NAMALWA (cell line): ENCODE measurements around the gene CD63.

Source experiments
- DNase-seq: peaks from one replicate; pipeline ENCODE4 v3.0.0-alpha.2; 2015; ENCODE audit warnings: low spot score

Gene CD63

GRCh38 chr12:55739025-55739378 lies 10.2 kb upstream of the CD63 start:
- no peak for DNase-seq

GRCh38 chr12:55738123-55739024 lies 9.6 kb upstream of the CD63 start:
- peak; percentile 95 for DNase-seq

DNA sequence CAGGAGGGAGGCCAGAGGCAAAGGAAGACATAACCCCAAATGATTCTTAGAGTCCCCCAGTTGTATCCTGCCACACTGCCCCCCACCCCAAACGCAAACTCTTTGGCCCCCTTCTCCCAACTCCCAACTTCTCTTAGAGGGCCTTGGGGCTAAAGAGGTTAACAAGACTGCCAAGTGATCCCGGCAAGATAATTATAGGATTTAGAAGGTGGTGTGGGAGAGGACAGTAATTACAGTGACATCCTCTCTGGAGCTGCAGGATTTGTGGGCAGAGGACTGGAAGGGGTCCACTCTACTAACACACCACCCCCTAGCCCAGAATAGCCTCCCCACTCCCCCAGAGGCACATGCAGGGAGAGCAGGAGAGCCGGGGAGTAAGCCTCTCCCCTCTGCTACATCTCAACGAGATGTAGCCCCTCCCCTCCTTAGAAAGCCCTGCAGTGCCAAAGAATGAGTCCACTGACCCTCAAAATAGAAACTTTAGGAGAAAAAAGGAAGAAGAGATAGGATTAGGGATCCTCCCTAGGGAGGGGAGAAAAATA lies 8.8 kb upstream of the CD63 start:
- DNase-seq, result peak; percentile 53

- peak; percentile 65 for DNase-seq
Observed at GRCh38 chr12:55736780-55737580, 8.2 kb upstream of the CD63 start.

- no peak for DNase-seq
Observed at GRCh38 chr12:55736076-55736475, 7.3 kb upstream of the CD63 start.

GRCh38 chr12:55734595-55734994 lies 5.8 kb upstream of the CD63 start:
- DNase-seq, result no peak

GRCh38 chr12:55733858-55734257 lies 5.0 kb upstream of the CD63 start:
- no peak for DNase-seq

DNA sequence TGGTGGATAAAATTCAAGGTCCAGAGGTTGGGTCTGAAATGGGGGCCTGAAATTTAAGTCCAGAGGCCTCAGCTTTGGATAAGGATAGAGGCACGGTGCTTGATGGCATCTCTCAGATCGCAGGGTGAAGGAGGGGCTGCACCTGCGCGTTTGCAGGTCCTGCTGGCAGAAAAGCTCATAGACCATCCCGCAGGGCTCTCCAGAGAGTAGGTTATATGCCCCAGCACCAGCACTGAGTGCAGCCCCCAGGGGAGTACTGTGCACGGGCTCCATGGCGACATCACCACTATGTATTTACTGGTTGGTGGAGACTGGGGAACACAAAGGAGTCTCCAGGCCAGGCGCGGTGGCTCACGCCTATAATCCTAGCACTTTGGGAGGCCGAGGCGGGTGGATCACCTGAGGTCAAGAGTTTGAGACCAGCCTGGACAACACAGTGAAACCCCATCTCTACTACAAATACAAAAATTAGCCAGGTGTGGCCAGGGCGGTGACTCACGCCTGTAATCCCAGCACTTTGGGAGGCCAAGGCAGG lies 4.3 kb upstream of the CD63 start:
- DNase-seq, result no peak

DNA sequence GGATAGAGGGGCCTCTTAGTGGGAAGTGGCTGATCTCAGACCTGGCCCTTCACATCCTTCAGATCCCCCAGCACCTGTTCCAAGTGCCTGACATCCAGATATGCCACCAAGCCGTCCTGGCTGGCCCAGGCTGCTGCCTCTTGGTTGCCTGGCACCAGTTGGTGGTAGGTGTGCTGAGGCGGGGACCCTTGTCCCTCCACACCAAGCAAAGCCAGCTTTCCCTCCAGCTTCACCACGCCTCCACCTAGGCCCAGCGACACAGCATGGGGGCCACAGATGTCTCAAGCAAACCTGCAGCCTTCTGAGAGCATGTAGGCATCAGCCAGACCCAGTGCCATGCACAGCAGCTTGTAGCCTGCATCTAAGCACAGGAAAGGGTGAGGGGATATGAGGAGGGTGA lies 3.5 kb upstream of the CD63 start:
- DNase-seq, result no peak

GRCh38 chr12:55729819-55730818 lies 1.3 kb upstream of the CD63 start:
- peak; percentile 69 for DNase-seq

GRCh38 chr12:55728186-55728938 lies 447 bp downstream of the CD63 start:
- DNase-seq, result no peak

- DNase-seq, result no peak
Observed at GRCh38 chr12:55727643-55728185, 1.1 kb downstream of the CD63 start.

- DNase-seq, result no peak
Observed at GRCh38 chr12:55726971-55727370, 1.8 kb downstream of the CD63 start.

DNA sequence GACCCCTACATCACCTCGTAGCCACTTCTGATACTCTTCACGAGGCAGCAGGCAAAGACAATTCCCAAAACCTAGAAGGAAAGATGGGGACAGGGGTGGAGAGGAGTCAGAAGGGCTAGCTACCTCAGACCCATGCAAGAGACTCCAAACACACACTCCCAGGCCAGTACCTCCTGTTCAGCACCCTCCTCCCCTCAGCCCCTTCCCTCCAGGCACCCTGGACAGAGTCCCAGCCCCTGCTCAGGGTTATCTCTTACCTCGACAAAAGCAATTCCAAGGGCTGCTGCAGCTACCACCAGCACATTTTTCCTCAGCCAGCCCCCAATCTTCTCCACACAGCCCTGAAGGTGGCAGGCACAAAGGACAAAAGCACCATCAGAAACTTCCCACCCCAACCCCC lies 3.3 kb downstream of the CD63 start:
- no peak for DNase-seq

- DNase-seq, result no peak
Observed at GRCh38 chr12:55724940-55725309, 3.9 kb downstream of the CD63 start.

DNA sequence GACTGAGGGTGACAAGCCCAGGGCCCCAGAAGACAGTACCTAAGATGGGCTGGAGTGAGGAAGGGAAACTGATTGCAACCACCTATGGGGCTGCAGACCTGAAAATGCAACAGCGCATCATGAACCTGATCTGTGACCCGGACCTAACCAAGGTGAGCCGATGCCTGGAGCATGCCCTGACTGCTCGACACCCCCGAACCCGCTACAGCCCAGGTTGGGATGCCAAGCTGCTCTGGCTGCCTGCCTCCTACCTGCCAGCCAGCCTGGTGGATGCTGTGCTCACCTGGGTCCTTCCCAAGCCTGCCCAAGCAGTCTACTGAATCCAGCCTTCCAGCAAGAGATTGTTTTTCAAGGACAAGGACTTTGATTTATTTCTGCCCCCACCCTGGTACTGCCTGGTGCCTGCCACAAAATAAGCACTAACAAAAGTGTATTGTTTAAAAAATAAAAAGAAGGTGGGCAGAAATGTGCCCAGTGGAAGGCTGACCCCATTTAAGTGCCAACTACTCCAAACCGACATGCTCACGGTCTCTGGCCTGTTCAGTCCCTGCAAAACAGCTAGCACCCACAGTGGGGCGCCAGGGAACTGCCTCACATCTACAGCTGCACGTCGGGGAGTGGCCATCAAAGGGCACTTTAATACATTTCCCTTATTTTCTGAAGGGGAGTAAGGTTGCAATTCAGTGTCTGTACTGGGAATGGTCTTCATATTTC lies 4.4 kb downstream of the CD63 start:
- peak; percentile 82 for DNase-seq

GRCh38 chr12:55723516-55724225 lies 5.1 kb downstream of the CD63 start:
- no peak for DNase-seq

- no peak for DNase-seq
Observed at GRCh38 chr12:55722948-55723347, 5.9 kb downstream of the CD63 start.

DNA sequence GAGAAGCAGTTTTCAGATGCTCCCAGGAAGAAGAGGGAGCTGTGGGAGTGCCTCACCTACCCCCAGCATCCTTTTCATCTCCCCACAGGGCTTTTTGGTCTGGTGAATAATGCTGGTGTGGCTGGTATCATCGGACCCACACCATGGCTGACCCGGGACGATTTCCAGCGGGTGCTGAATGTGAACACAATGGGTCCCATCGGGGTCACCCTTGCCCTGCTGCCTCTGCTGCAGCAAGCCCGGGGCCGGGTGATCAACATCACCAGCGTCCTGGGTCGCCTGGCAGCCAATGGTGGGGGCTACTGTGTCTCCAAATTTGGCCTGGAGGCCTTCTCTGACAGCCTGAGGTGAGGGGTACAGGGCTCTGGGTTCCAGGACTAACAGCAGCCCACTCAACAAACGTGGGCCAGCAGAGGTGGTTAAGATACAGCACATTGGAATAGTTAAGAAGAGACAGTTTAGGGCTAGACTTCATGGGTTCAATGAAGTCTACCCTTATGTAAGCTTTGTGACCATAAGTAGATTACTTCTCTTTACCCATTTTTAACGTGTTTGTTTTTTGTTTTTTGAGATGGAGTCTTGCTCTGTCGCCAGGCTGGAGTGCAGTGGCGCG lies 7.1 kb downstream of the CD63 start:
- DNase-seq, result no peak
